ENCODE data around the gene DYNLRB2.

DNA sequence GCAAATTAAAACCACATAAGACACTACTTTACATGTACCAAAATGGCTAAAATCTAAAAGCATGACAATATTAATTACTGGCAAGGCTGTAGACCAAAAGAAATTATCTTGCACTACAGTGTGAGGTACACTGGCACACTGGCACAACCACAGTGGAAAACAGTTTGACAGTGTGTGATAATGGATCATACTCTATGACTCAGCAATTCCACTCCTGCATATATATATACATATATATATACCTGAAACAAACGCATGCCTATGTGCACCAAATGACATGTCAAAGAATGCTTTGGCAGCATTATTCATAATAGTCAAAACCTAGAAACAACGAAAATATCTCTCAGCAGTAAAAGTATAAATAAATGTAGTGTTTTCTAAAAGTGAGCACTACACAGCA, 4.6 kb upstream of the DYNLRB2 start:
- TF ChIP-seq, protein P1, sequence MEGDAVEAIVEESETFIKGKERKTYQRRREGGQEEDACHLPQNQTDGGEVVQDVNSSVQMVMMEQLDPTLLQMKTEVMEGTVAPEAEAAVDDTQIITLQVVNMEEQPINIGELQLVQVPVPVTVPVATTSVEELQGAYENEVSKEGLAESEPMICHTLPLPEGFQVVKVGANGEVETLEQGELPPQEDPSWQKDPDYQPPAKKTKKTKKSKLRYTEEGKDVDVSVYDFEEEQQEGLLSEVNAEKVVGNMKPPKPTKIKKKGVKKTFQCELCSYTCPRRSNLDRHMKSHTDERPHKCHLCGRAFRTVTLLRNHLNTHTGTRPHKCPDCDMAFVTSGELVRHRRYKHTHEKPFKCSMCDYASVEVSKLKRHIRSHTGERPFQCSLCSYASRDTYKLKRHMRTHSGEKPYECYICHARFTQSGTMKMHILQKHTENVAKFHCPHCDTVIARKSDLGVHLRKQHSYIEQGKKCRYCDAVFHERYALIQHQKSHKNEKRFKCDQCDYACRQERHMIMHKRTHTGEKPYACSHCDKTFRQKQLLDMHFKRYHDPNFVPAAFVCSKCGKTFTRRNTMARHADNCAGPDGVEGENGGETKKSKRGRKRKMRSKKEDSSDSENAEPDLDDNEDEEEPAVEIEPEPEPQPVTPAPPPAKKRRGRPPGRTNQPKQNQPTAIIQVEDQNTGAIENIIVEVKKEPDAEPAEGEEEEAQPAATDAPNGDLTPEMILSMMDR (conservative IDR thresholded peaks at IDR 0.05; ENCODE audit: low read length) = no peak
- no peak for TF ChIP-seq EZH2phosphoT487 (IDR thresholded peaks at IDR 0.05; ENCODE audit: borderline replicate concordance, low read depth, low read length)

All from OCI-LY7 (cell line).